Measurements from ENCODE around the gene GTF2IRD1. TPM values are rescaled to one million over a fixed set of nuclear protein-coding genes. Genes with fewer than 3 reads are reported as not detected.
"Not testable (repeated sequence)": the region's sequence is repeated elsewhere in the genome, so short reads cannot be mapped to it uniquely, and the experiment has no call there.

Gene GTF2IRD1
- total and polyA plus RNA-seq, 8 donors, result 7.1 to 15.9 (median 9.9) TPM

DNA sequence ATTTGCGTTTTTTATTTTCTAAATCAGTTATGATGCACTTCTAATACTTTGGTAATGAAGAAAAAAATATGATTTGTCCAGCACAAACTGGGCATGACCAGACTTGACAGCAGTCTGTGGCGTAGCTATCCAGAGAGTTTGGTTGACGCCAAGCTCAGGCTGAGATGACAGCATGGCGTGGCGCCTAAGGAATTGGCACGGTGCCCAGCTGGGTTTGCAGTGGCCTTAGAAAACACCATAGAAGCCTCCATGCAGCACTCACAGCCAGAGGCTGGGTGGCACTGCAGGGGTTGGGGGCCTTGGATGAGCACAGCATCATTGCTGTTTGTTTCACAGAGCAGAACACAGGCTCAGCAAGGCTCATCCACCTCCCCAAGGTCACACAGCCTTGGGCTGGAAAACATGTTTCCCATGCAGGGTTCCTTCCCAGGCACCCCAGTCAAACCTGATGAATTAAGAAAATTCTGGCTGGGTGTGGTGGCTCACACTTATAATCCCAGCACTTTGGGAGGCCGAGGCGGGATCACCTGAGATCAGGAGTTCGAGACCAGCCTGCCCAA, 88.9 kb downstream of the GTF2IRD1 start:
- H3K4me3 ChIP-seq, result no peak overlapping the region
- intact Hi-C loops (cut with DNase I), result no loop called here
- no peaks in the 10 kb centered on the region for H3K9me3 ChIP-seq
- H3K4me1 ChIP-seq, result no peaks in the 10 kb centered on the region
- H3K27me3 ChIP-seq, result no peaks in the 10 kb centered on the region
- TF ChIP-seq, protein P1, sequence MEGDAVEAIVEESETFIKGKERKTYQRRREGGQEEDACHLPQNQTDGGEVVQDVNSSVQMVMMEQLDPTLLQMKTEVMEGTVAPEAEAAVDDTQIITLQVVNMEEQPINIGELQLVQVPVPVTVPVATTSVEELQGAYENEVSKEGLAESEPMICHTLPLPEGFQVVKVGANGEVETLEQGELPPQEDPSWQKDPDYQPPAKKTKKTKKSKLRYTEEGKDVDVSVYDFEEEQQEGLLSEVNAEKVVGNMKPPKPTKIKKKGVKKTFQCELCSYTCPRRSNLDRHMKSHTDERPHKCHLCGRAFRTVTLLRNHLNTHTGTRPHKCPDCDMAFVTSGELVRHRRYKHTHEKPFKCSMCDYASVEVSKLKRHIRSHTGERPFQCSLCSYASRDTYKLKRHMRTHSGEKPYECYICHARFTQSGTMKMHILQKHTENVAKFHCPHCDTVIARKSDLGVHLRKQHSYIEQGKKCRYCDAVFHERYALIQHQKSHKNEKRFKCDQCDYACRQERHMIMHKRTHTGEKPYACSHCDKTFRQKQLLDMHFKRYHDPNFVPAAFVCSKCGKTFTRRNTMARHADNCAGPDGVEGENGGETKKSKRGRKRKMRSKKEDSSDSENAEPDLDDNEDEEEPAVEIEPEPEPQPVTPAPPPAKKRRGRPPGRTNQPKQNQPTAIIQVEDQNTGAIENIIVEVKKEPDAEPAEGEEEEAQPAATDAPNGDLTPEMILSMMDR (IDR thresholded peaks at IDR 0.05), result no peak
- DNase-seq, result peak in 2 of 6 donors; percentile 40 to 63
- H3K36me3 ChIP-seq, result no peaks in the 10 kb centered on the region
- ATAC-seq, result peak in 1 of 4 donors; percentile 17
- 75 to 84% methylated on average over 9 of the region's 9 CpGs for WGBS, 2 donors
- no peak for FAIRE-seq
- H3K27ac ChIP-seq, result no peak overlapping the region

DNA sequence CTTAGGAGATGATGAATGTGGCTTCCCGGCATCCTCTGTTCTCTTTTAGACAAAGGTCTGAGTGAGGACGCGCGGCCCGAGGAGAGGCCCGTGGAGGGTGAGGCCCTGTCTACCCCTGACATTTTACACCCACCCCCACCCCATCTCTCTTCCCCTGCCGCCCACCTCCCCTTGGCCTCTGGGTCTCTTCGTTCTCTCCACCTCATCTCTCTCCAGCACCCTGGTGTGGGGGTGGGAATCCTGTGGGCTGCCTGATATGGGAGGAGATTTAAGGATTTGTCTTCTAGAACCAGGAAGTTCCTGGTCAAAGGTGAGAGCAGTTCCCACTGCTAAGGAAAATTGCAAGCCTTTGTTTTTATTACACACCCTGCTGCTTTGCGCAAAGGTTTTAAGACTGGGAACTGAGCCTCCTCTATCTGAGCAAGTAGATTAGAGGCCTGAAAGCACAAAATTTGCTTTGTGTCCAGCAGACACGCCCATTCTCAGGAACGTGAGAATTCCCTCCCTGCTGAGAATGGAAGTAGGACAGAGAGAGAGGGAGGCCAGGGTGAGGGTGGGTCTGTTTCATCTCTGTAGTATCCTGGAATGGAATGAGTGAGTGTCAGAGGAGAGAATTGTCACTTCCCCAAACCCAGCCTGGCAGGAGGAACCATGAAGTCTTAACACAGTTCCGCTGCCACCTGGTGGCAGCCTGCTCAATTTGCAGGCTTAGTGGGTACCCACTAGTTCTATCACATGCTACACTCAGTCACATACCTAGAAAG, 91.2 kb downstream of the GTF2IRD1 start:
- FAIRE-seq (no peak), DNase-seq (peak in 5 of 6 donors; percentile 54 to 69 (median 62)), ATAC-seq (peak; percentile 85 to 97 (median 89))
- 78% methylated on average over 12 of the region's 12 CpGs for WGBS, 2 donors
- Histone ChIP-seq H3K9me3 (no peaks in the 10 kb centered on the region), H3K36me3 (no peaks in the 10 kb centered on the region), H3K4me1 (no peaks in the 10 kb centered on the region), H3K27me3 (no peaks in the 10 kb centered on the region), H3K27ac (no peak overlapping the region), H3K4me3 (no peak overlapping the region)
- intact Hi-C loops (cut with DNase I), result loop anchor here in 1 of 3 donors (5.0 kb wide), 2 partner anchors 118 to 133 kb away; no protein-coding TSS in a partner anchor
- TF ChIP-seq, protein P1 (IDR thresholded peaks at IDR 0.05), result peak; percentile 40 to 53 (median 48)

DNA sequence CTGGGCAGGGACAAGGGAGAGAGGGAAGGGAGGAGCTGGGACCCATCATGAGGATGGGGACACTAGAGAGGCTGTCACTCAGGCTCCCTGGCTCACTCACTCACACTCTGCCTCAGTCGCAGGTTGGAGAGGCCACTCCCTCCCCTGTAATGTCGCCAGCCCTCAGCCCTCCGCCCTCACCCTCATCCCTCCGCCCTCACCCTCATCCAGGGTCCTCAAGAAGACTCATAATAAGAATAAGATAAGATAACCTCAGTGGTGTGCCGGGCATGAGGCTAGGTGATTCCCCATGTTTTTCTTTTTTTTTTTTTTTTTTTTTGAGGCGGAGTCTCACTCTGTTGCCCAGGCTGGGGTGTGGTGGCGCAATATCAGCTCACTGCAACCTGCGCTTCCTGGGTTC, 92.2 kb downstream of the GTF2IRD1 start:
- no peaks in the 10 kb centered on the region for H3K27me3 ChIP-seq
- no peak overlapping the region for H3K27ac ChIP-seq
- FAIRE-seq (no peak), DNase-seq (no peak), ATAC-seq (no peak)
- H3K4me1 ChIP-seq, result no peaks in the 10 kb centered on the region
- H3K4me3 ChIP-seq, result no peak overlapping the region
- no peaks in the 10 kb centered on the region for H3K36me3 ChIP-seq
- WGBS, 2 donors, result 89 to 95% methylated on average over 7 to 8 of the region's 8 CpGs
- intact Hi-C loops (cut with DNase I), result loop anchor here in 1 of 3 donors (5.0 kb wide), 2 partner anchors 119 to 134 kb away; no protein-coding TSS in a partner anchor
- no peaks in the 10 kb centered on the region for H3K9me3 ChIP-seq
- TF ChIP-seq, protein P1 (IDR thresholded peaks at IDR 0.05), result no peak

DNA sequence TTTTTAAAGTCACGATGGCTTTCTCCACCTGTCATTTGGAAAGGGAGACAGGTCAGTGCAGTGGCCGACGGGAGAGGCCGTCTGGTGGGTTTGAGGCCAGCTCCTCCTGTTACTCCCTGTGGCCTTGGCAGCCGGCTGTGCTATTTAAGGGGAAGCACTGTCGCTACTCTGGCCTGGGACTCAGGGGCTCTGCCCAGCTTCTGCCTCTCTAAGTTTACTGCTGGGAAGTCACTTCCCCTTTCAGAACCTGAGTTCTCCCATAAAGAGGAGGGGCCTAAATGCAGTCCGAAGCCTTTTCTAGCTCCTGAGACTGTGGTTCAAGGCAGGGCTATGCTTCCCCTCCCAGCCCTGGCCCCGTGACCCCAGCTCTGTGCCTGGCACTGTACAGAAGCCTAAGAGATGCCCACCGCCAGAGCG, 99.9 kb downstream of the GTF2IRD1 start:
- H3K36me3 ChIP-seq; intact Hi-C loops (cut with DNase I); H3K4me1 ChIP-seq; H3K27me3 ChIP-seq; FAIRE-seq; DNase-seq; H3K4me3 ChIP-seq; H3K27ac ChIP-seq; H3K9me3 ChIP-seq: not testable (repeated sequence)
- WGBS, 2 donors, result 87 to 90% methylated on average over 8 to 10 of the region's 10 CpGs
- peak in 3 of 4 donors; percentile 15 to 83 (median 68) for ATAC-seq

DNA sequence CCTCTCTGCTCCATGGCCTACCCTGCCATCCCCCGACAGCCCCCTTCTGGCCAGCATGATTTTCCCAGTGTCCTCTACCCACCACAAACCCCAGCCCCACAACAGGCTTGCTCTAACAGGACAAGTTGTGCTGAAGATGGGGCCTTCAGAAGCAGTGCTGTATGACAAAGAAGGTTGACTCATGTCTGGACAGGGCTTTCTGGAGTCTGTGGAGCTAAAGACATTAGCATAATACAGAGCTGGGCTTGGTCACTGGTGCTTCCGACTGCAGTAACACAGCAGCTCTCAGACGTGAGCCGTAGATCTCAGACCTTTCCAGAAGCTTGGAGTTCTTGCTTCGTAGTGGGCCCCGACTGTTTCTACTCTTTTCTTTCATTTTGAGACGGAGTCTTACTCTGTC, 100.5 kb downstream of the GTF2IRD1 start:
- H3K4me1 ChIP-seq, result no peaks in the 10 kb centered on the region
- H3K27ac ChIP-seq, result no peak overlapping the region
- H3K9me3 ChIP-seq, result no peaks in the 10 kb centered on the region
- no peak for ATAC-seq
- peaks cover 0 to 6% (median 0%) of the 10 kb centered on the region in 3 donors for H3K36me3 ChIP-seq
- TF ChIP-seq, protein P1 (IDR thresholded peaks at IDR 0.05), result no peak
- no peak overlapping the region for H3K4me3 ChIP-seq
- no peak for DNase-seq
- intact Hi-C loops (cut with DNase I), result no loop called here
- H3K27me3 ChIP-seq, result no peaks in the 10 kb centered on the region
- no peak for FAIRE-seq
- 94% methylated on average over 7 of the region's 7 CpGs for WGBS, 2 donors
